Thoracic aorta (tissue), 2 donors: ENCODE data around the gene CRYZL1. TPM values are rescaled to one million over a fixed set of nuclear protein-coding genes. Genes with fewer than 3 reads are reported as not detected.
A peak's percentile ranks its signal among the peaks of the same experiment; 100 is the strongest.

Experiments
- ATAC-seq: fragments of 150-250 bp; one replicate; pipeline ENCODE4 v1.8.0; 2017; ENCODE audit warnings: low read depth; ENCODE audit not compliant: insufficient number of reproducible peaks, low FRiP score
- DNase-seq: peaks from one replicate; pipeline ENCODE4 v3.0.0-alpha.2; 2020; ENCODE audit warnings: low spot score
- H3K27ac ChIP-seq, 2 donors: fragments of 200-600 bp; sonication (generic); 1 replicate in 1 of 2; 2 replicates in 1 of 2; pipeline ENCODE4 v1.5.1; 2016; ENCODE audit warnings: mild to moderate bottlenecking in 2 of 2, moderate library complexity in 2 of 2
- H3K27me3 ChIP-seq: fragments of 200-600 bp; sonication (generic); replicated peaks from 2 replicates; pipeline ENCODE4 v1.6.0; 2016; ENCODE audit warnings: mild to moderate bottlenecking; ENCODE audit not compliant: insufficient read depth
- H3K36me3 ChIP-seq: fragments of 200-600 bp; sonication (generic); one replicate; pipeline ENCODE4 v1.5.1; 2016
- H3K4me1 ChIP-seq, 2 donors: fragments of 200-600 bp; sonication (generic); 1 replicate in 1 of 2; 2 replicates in 1 of 2; pipeline versions ENCODE4 v1.5.1 to v1.6.0; 2016; ENCODE audit warnings: low read depth in 2 of 2, mild to moderate bottlenecking in 1 of 2; ENCODE audit not compliant: control insufficient read depth in 1 of 2
- H3K4me3 ChIP-seq: fragments of 200-600 bp; sonication (generic); 2 replicates; pipeline ENCODE4 v1.5.1; 2016; ENCODE audit warnings: mild to moderate bottlenecking
- H3K9me3 ChIP-seq: fragments of 200-600 bp; sonication (generic); 2 replicates; pipeline ENCODE4 v1.5.1; 2016
- CTCF ChIP-seq: fragments of 200-600 bp; sonication (generic); IDR thresholded peaks from one replicate; pipeline ENCODE4 v1.5.1; 2019; ENCODE audit warnings: antibody characterized with exemption
- total RNA-seq, 2 donors: library from RNA; depleted of rRNA; stranded (reverse); fragments of >200 nt; gene quantifications; one replicate each; pipeline versions ENCODE4 v1.1.0 to v1.2.3, GENCODE V29; 2016

Gene CRYZL1
- total RNA-seq, 2 donors from 2014 or later = 26.8 to 61.4 TPM

- Histone ChIP-seq H3K9me3 (no peaks in the 10 kb centered on the region), H3K4me3 (no peak overlapping the region), H3K4me1 (peaks cover 2 to 32% of the 10 kb centered on the region in 2 donors), H3K27me3 (no peaks in the 10 kb centered on the region), H3K27ac (no peak overlapping the region), H3K36me3 (no peaks in the 10 kb centered on the region)
- no peak for ATAC-seq
- no peak for DNase-seq
- no peak for TF ChIP-seq CTCF
Observed at GRCh38 chr21:33650929-33651509, 9.5 kb upstream of the CRYZL1 start.

- ATAC-seq = no peak
- no peak for TF ChIP-seq CTCF
- Histone ChIP-seq H3K9me3 (no peaks in the 10 kb centered on the region), H3K27me3 (no peaks in the 10 kb centered on the region), H3K27ac (no peak overlapping the region), H3K4me1 (peaks cover 4 to 31% of the 10 kb centered on the region in 2 donors), H3K36me3 (no peaks in the 10 kb centered on the region), H3K4me3 (no peak overlapping the region)
- no peak for DNase-seq
Observed at GRCh38 chr21:33650230-33650629, 8.7 kb upstream of the CRYZL1 start.

GRCh38 chr21:33648555-33648954 is 7.0 kb upstream of the CRYZL1 start:
- DNase-seq (no peak), ATAC-seq (no peak)
- TF ChIP-seq CTCF = no peak
- H3K27ac ChIP-seq = no peak overlapping the region
- peaks cover 14 to 39% of the 10 kb centered on the region in 2 donors for H3K4me1 ChIP-seq
- no peak overlapping the region for H3K4me3 ChIP-seq
- no peaks in the 10 kb centered on the region for H3K27me3 ChIP-seq
- no peaks in the 10 kb centered on the region for H3K36me3 ChIP-seq
- H3K9me3 ChIP-seq = no peaks in the 10 kb centered on the region

- Histone ChIP-seq H3K4me1 (peaks cover 14 to 39% of the 10 kb centered on the region in 2 donors), H3K4me3 (no peak overlapping the region), H3K36me3 (no peaks in the 10 kb centered on the region), H3K27ac (no peak overlapping the region), H3K9me3 (no peaks in the 10 kb centered on the region), H3K27me3 (no peaks in the 10 kb centered on the region)
- ATAC-seq (no peak), DNase-seq (no peak)
- no peak for TF ChIP-seq CTCF
Observed at GRCh38 chr21:33647587-33647986, 6.0 kb upstream of the CRYZL1 start.

GRCh38 chr21:33645730-33646129 is 4.2 kb upstream of the CRYZL1 start:
- DNase-seq = no peak
- peaks cover 14 to 35% of the 10 kb centered on the region in 2 donors for H3K4me1 ChIP-seq
- ATAC-seq = no peak
- no peaks in the 10 kb centered on the region for H3K9me3 ChIP-seq
- H3K27ac ChIP-seq = peak overlapping the region in 1 of 2 donors; percentile 90
- H3K36me3 ChIP-seq = no peaks in the 10 kb centered on the region
- no peak overlapping the region for H3K4me3 ChIP-seq
- H3K27me3 ChIP-seq = no peaks in the 10 kb centered on the region
- TF ChIP-seq CTCF = no peak
